ENCODE data around the gene MAPKAPK2. TPM values are rescaled to one million over a fixed set of nuclear protein-coding genes. Genes with fewer than 3 reads are reported as not detected.

Gene MAPKAPK2
- total RNA-seq, 2 experiments from 2014 or later = 96.9 to 97.4 TPM

DNA sequence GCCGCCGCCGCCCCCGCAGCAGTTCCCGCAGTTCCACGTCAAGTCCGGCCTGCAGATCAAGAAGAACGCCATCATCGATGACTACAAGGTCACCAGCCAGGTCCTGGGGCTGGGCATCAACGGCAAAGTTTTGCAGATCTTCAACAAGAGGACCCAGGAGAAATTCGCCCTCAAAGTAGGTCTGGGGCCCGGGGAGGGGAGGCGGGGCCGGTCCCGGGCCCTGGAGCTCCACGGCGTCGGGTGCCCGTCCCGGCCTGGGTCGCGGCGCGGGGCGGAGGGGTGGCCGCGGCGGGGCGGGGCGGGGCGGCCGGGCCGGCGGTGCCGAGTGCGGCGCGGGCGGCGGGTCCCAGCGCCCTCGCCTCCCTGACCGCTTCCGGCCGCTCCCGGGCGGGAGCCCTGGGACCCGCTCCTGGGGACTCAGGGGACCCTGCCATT lies 646 bp downstream of the MAPKAPK2 start:
- DNase-seq = peak; percentile 68
- Mint-ChIP-seq H3K4me1 (ENCODE audit: low read depth) (peaks cover 57% of the 10 kb centered on the region), H3K27me3 (peaks cover 1% of the 10 kb centered on the region), H3K9me3 (no peaks in the 10 kb centered on the region), H3K4me3 (peak overlapping the region; percentile 90), H3K36me3 (peaks cover 5% of the 10 kb centered on the region), H3K27ac (peak overlapping the region; percentile 95)
- ChIA-PET POLR2A (interaction anchor here (0.5 to 2.9 kb wide), 6 partner anchors 19 to 904 kb away, joined by 3 to 14 read pairs (median 4); partner anchors contain the start of gene DYRK3), CTCF (interaction anchor here (1.2 to 2.2 kb wide), 2 partner anchors 28 to 50 kb away, joined by 4 to 6 read pairs; no protein-coding TSS in a partner anchor)
- intact Hi-C loops (cut with micrococcal nuclease) = loop anchor here (1.0 to 2.0 kb wide), 2 partner anchors 18 to 77 kb away; no protein-coding TSS in a partner anchor

GRCh38 chr1:206685769-206686477 lies 1.2 kb downstream of the MAPKAPK2 start:
- H3K27ac Mint-ChIP-seq = peak overlapping the region; percentile 98
- intact Hi-C loops (cut with micrococcal nuclease) = loop anchor here (1.0 to 2.0 kb wide), 3 partner anchors 10 to 77 kb away; no protein-coding TSS in a partner anchor
- CTCF ChIA-PET = interaction anchor here (0.6 to 4.5 kb wide), 5 partner anchors 22 to 59 kb away, joined by 3 to 33 read pairs (median 4); no protein-coding TSS in a partner anchor
- no peaks in the 10 kb centered on the region for H3K9me3 Mint-ChIP-seq
- DNase-seq = peak; percentile 75
- peaks cover 5% of the 10 kb centered on the region for H3K36me3 Mint-ChIP-seq
- peaks cover 1% of the 10 kb centered on the region for H3K27me3 Mint-ChIP-seq
- peaks cover 61% of the 10 kb centered on the region for H3K4me1 Mint-ChIP-seq (ENCODE audit: low read depth)
- H3K4me3 Mint-ChIP-seq = peak overlapping the region; percentile 100
- POLR2A ChIA-PET = interaction anchor here (0.5 to 2.9 kb wide), 6 partner anchors 18 to 905 kb away, joined by 3 to 14 read pairs (median 4); partner anchors contain the start of gene DYRK3

DNA sequence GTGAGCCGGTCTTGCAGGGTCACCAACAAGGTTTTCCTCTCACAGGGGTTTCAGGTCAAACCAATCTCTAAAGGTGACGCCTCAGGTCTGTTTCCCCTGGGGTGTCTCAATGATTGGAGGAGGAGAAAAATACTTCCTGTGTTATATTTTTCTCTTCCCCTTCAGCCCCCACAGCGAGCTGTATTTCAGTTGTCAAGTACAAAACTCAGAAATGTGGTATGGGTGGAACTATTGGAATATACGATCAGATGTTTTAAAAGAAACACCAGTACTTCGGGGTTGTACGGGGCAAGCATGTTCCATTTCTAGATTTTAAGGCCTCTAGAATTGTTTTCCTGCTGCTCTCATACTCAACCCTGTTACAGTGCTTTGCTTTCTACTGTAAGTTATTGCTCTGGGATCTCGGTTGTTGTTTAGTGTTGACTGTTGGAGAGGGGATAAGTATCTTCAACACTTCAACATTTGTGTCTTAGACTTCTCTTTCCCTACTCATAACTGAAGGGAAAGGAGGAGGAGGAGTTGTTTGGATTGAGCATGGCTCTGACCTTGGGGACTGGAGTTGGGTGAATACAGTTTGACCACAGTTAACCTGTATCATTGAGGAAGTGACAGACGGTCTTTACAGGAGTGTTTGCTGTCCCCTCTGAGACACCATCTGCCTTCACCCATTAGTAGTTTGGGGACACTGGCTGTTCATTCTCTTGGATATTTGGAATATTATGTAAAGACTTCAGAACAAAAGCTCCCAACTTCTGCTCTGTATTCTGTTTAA lies 2.0 kb downstream of the MAPKAPK2 start:
- H3K4me1 Mint-ChIP-seq (ENCODE audit: low read depth) = peaks cover 62% of the 10 kb centered on the region
- peaks cover 1% of the 10 kb centered on the region for H3K27me3 Mint-ChIP-seq
- ChIA-PET CTCF (interaction anchor here (0.6 to 4.5 kb wide), 3 partner anchors 23 to 60 kb away, joined by 3 to 33 read pairs (median 3); no protein-coding TSS in a partner anchor), POLR2A (interaction anchor here (0.5 to 2.9 kb wide), 3 partner anchors 18 to 371 kb away, joined by 3 to 14 read pairs (median 3); no protein-coding TSS in a partner anchor)
- peak; percentile 43 for DNase-seq
- H3K36me3 Mint-ChIP-seq = peaks cover 5% of the 10 kb centered on the region
- intact Hi-C loops (cut with micrococcal nuclease) = loop anchor here (1.0 kb wide), 1 partner anchor 10 kb away; no protein-coding TSS in a partner anchor
- H3K27ac Mint-ChIP-seq = peak overlapping the region; percentile 98
- no peaks in the 10 kb centered on the region for H3K9me3 Mint-ChIP-seq
- H3K4me3 Mint-ChIP-seq = peak overlapping the region; percentile 100

DNA sequence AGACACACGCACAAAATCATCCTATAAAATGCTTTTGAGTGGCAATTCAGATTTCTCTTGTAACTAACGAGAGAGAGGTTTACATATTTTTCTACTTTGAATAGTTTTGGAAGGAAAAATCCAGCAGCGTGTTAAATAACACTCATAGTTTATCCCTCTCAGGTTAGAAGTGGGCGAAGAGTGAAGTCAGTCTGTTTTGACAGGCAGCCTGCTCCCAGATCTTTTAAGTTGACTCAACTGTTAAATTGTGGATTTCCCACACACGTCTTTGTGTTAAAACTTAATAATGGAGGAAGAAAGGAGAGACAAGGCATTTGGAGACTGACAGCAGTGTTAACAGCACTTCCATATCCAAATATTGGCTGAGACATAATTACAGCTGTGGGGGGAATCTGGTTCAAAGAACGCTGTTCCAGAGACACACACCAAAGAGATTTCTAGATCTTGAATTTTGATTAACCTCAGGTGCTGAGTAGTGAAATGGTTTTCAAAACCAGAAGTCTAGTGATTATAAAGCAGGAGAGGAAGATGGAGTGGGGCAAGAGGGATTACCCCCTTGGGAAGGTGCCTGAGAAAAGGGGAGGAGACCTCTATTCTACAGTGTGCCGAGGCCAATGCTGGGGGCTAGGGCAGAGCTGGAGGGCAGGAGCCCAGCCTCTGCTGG lies 2.7 kb downstream of the MAPKAPK2 start:
- peaks cover 5% of the 10 kb centered on the region for H3K36me3 Mint-ChIP-seq
- POLR2A ChIA-PET = interaction anchor here (0.5 kb wide), 1 partner anchor 370 kb away, joined by 3 read pairs; no protein-coding TSS in a partner anchor
- intact Hi-C loops (cut with micrococcal nuclease) = no loop called here
- peak overlapping the region; percentile 98 for H3K27ac Mint-ChIP-seq
- H3K4me3 Mint-ChIP-seq = peak overlapping the region; percentile 100
- H3K4me1 Mint-ChIP-seq (ENCODE audit: low read depth) = peaks cover 65% of the 10 kb centered on the region
- peaks cover 1% of the 10 kb centered on the region for H3K27me3 Mint-ChIP-seq
- no peak for DNase-seq
- CTCF ChIA-PET = interaction anchor here (1.2 to 4.6 kb wide), 3 partner anchors 23 to 143 kb away, joined by 3 to 33 read pairs (median 22); no protein-coding TSS in a partner anchor
- no peaks in the 10 kb centered on the region for H3K9me3 Mint-ChIP-seq

DNA sequence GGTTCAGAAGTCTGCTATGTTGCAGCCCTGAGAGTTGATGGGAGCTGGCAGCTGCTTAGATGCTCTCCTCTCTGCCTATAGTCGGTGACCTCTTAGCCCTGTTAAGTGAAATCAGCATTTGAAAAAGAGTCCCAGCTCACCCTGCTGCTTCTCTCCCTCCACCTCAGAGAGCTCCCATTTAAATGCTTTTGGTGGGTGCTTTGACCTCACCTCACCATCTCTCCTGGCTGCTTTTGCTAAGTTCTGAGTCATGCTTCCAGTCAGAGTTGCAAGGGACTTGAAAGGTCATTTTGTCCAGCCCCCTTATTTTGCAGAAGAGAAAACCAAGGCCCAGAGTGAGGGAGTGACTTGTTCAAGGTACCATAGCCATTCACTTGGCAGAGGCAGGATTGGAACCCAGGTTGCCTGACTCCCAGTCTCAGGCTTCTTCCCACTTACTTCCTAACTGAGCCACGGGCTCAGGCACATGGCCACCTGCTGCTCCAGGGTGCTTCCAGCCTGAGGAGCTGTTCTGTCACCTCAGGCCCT lies 3.3 kb downstream of the MAPKAPK2 start:
- Mint-ChIP-seq H3K27ac (peak overlapping the region; percentile 11), H3K27me3 (peaks cover 1% of the 10 kb centered on the region), H3K4me1 (ENCODE audit: low read depth) (peaks cover 69% of the 10 kb centered on the region), H3K4me3 (peak overlapping the region; percentile 2), H3K36me3 (peaks cover 5% of the 10 kb centered on the region), H3K9me3 (no peaks in the 10 kb centered on the region)
- DNase-seq = peak; percentile 25
- ChIA-PET POLR2A (no interaction called here), CTCF (interaction anchor here (0.7 to 4.6 kb wide), 4 partner anchors 24 to 246 kb away, joined by 3 to 33 read pairs (median 12); no protein-coding TSS in a partner anchor)
- intact Hi-C loops (cut with micrococcal nuclease) = no loop called here

GRCh38 chr1:206690516-206690915 lies 5.8 kb downstream of the MAPKAPK2 start:
- intact Hi-C loops (cut with micrococcal nuclease) = no loop called here
- Mint-ChIP-seq H3K27ac (no peak overlapping the region), H3K4me3 (no peak overlapping the region), H3K27me3 (no peaks in the 10 kb centered on the region), H3K36me3 (peaks cover 5% of the 10 kb centered on the region), H3K9me3 (no peaks in the 10 kb centered on the region), H3K4me1 (ENCODE audit: low read depth) (peaks cover 74% of the 10 kb centered on the region)
- no peak for DNase-seq
- ChIA-PET CTCF (interaction anchor here (0.8 to 5.3 kb wide), 8 partner anchors 11 to 228 kb away, joined by 3 to 27 read pairs (median 4); partner anchors contain the start of gene DYRK3), POLR2A (interaction anchor here (1.1 kb wide), 1 partner anchor 11 kb away, joined by 3 read pairs; no protein-coding TSS in a partner anchor)

- intact Hi-C loops (cut with micrococcal nuclease) = no loop called here
- H3K36me3 Mint-ChIP-seq = peaks cover 6% of the 10 kb centered on the region
These were observed 6.9 kb downstream of the MAPKAPK2 start for GRCh38 chr1:206691604-206692003.

GRCh38 chr1:206693029-206693428 lies 8.3 kb downstream of the MAPKAPK2 start:
- Mint-ChIP-seq H3K4me1 (ENCODE audit: low read depth) (peaks cover 81% of the 10 kb centered on the region), H3K4me3 (no peak overlapping the region), H3K9me3 (no peaks in the 10 kb centered on the region), H3K27ac (peak overlapping the region; percentile 30), H3K27me3 (no peaks in the 10 kb centered on the region), H3K36me3 (peaks cover 14% of the 10 kb centered on the region)
- no peak for DNase-seq
- POLR2A ChIA-PET = interaction anchor here (0.5 kb wide), 1 partner anchor 82 kb away, joined by 3 read pairs; no protein-coding TSS in a partner anchor
- intact Hi-C loops (cut with micrococcal nuclease) = no loop called here
- CTCF ChIA-PET = interaction anchor here (5.3 kb wide), 1 partner anchor 29 kb away, joined by 27 read pairs; no protein-coding TSS in a partner anchor

More at GRCh38 chr1:206691604-206692003, 6.9 kb downstream of the MAPKAPK2 start:
- no peak for DNase-seq
- no peak overlapping the region for H3K27ac Mint-ChIP-seq
- ChIA-PET CTCF (interaction anchor here (0.8 to 5.3 kb wide), 8 partner anchors 9 to 242 kb away, joined by 3 to 27 read pairs (median 4); partner anchors contain the start of gene DYRK3), POLR2A (interaction anchor here (1.1 to 1.4 kb wide), 2 partner anchors 10 to 18 kb away, joined by 3 read pairs; no protein-coding TSS in a partner anchor)
- H3K4me1 Mint-ChIP-seq (ENCODE audit: low read depth) = peaks cover 83% of the 10 kb centered on the region
- no peaks in the 10 kb centered on the region for H3K27me3 Mint-ChIP-seq
- H3K4me3 Mint-ChIP-seq = no peak overlapping the region
- no peaks in the 10 kb centered on the region for H3K9me3 Mint-ChIP-seq

DNA sequence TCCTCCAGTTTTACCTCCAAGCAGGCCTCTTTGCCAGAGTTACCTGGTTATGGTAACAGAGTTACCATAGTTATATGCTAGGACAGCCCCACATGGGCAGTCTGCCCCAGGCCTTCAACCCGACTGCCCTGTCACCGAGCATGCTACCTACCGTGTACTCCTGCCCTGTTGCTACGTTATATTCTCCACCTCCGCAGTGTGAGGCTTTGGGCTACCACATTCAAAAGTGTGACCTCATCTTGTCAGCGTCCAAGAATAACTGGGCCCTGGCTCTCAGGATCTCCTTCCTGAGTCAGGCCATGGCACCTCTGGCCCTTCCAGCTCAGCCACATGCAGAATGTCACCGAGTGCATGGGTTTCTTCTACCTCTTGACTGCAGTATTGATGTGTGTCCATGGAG lies 8.9 kb downstream of the MAPKAPK2 start:
- POLR2A ChIA-PET = interaction anchor here (0.5 kb wide), 1 partner anchor 82 kb away, joined by 3 read pairs; no protein-coding TSS in a partner anchor
- Mint-ChIP-seq H3K36me3 (peaks cover 14% of the 10 kb centered on the region), H3K27me3 (no peaks in the 10 kb centered on the region), H3K4me1 (ENCODE audit: low read depth) (peaks cover 80% of the 10 kb centered on the region), H3K27ac (no peak overlapping the region), H3K9me3 (no peaks in the 10 kb centered on the region), H3K4me3 (no peak overlapping the region)
- intact Hi-C loops (cut with micrococcal nuclease) = no loop called here
- CTCF ChIA-PET = interaction anchor here (1.1 to 5.3 kb wide), 2 partner anchors 30 to 33 kb away, joined by 3 to 27 read pairs; no protein-coding TSS in a partner anchor
- DNase-seq = no peak

- Mint-ChIP-seq H3K27ac (no peak overlapping the region), H3K9me3 (no peaks in the 10 kb centered on the region), H3K27me3 (no peaks in the 10 kb centered on the region), H3K36me3 (peaks cover 14% of the 10 kb centered on the region), H3K4me3 (no peak overlapping the region), H3K4me1 (ENCODE audit: low read depth) (peaks cover 82% of the 10 kb centered on the region)
- POLR2A ChIA-PET = no interaction called here
- intact Hi-C loops (cut with micrococcal nuclease) = no loop called here
- no peak for DNase-seq
- CTCF ChIA-PET = interaction anchor here (0.5 to 5.3 kb wide), 4 partner anchors 19 to 1103 kb away, joined by 3 to 27 read pairs (median 4); no protein-coding TSS in a partner anchor
These were observed 9.7 kb downstream of the MAPKAPK2 start for GRCh38 chr1:206694171-206695124.

Data from activated CD4-positive, alpha-beta memory T cell treated with anti-CD3 and anti-CD28 coated beads for 36 hours (primary cell).